Gastroesophageal sphincter (tissue), 4 donors: ENCODE results near the gene IL7R. TPM values are rescaled to one million over a fixed set of nuclear protein-coding genes. Genes with fewer than 3 reads are reported as not detected.
A peak's percentile ranks its signal among the peaks of the same experiment; 100 is the strongest.

Experiments used
- ATAC-seq: fragments of 150-250 bp; one replicate; pipeline ENCODE4 v1.9.1; 2016; ENCODE audit warnings: mild to moderate bottlenecking, moderate library complexity
- H3K27ac ChIP-seq, 4 donors: fragments of 200-600 bp; sonication (generic) in 3 of 4; 1 replicate in 3 of 4; 2 replicates in 1 of 4; pipeline ENCODE4 v1.5.1; 2016 to 2019
- H3K27me3 ChIP-seq: fragments of 200-600 bp; sonication (generic); one replicate; pipeline ENCODE4 v1.5.1; 2019
- H3K36me3 ChIP-seq, 2 donors: fragments of 200-600 bp; sonication (generic); one replicate each; pipeline ENCODE4 v1.5.1; 2019; ENCODE audit warnings: control low read depth in 1 of 2
- H3K4me1 ChIP-seq, 3 donors: fragments of 200-600 bp; sonication (generic); 1 replicate in 2 of 3; 2 replicates in 1 of 3; pipeline ENCODE4 v1.5.1; 2016 to 2019; ENCODE audit warnings: control low read depth in 2 of 3
- H3K4me3 ChIP-seq, 2 donors: fragments of 200-600 bp; sonication (generic); one replicate each; pipeline ENCODE4 v1.5.1; 2019; ENCODE audit warnings: mild to moderate bottlenecking in 1 of 2, moderate library complexity in 1 of 2
- H3K9me3 ChIP-seq, 3 donors: fragments of 200-600 bp; sonication (generic); one replicate each; pipeline ENCODE4 v1.5.1; 2017 to 2019; ENCODE audit warnings: control low read depth in 2 of 3
- EP300 ChIP-seq: sonication (generic); formaldehyde crosslinking; IDR thresholded peaks from one replicate; pipeline ENCODE4 v1.6.1; 2017; ENCODE audit warnings: antibody characterized with exemption, mild to moderate bottlenecking
- POLR2A ChIP-seq, 2 donors: fragments of 450-650 bp; IDR thresholded peaks; one replicate each; pipeline ENCODE4 v1.6.1; 2017; ENCODE audit warnings: antibody characterized with exemption in 2 of 2, mild to moderate bottlenecking in 2 of 2, moderate library complexity in 1 of 2
- POLR2AphosphoS5 ChIP-seq: sonication (generic); formaldehyde crosslinking; IDR thresholded peaks from one replicate; pipeline ENCODE4 v1.6.1; 2017; ENCODE audit warnings: antibody characterized with exemption
- WGBS, 2 donors: methylation state at CpG; one replicate each; pipeline ENCODE4 v1.1.5; 2018; ENCODE audit warnings: low coverage in 1 of 2; 5-methylcytosine and 5-hydroxymethylcytosine counted together
- total RNA-seq, 4 donors: library from RNA; depleted of rRNA; stranded (reverse); fragments of >200 nt; gene quantifications; one replicate each; pipeline ENCODE4 v1.1.0, GENCODE V29; 2016
- TF ChIP-seq, protein P1 (sequence below), 4 experiments: fragments of 200-600 bp in 2 of 4; fragments of 450-650 bp in 2 of 4; sonication (generic) in 1 of 4; IDR thresholded peaks; one replicate each; pipeline ENCODE4 v1.5.1; 2017 to 2019; ENCODE audit warnings: antibody characterized with exemption in 4 of 4, mild to moderate bottlenecking in 2 of 4, moderate library complexity in 2 of 4

IL7R gene
- total RNA-seq, 4 donors from 2014 or later = 1.1 to 10.1 (median 4.0) TPM

DNA sequence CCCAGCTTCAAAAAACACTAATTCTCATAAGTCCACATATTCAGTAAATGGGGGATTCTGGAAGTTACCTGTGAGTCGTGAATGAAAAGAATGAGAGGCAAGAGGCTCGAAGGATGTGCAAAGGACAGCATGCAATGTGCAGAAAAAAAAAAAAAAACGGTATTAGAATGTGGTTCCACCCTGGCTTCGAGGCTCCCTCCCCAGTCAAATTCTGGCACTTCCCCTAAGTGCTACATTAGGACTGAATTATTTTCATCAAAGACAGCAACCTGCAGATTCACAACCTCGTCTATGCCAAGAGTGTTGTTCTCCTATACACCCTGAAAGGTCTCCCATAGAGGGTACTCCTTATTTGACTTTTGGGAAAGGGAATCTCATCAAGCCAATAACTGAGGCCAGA is 65.2 kb downstream of the IL7R start:
- H3K36me3 ChIP-seq = no peaks in the 10 kb centered on the region
- peaks cover 0 to 14% (median 7%) of the 10 kb centered on the region in 3 donors for H3K4me1 ChIP-seq
- 62 to 75% methylated on average over 4 to 5 of the region's 5 CpGs for WGBS, 2 donors
- no peak overlapping the region for H3K4me3 ChIP-seq
- H3K27ac ChIP-seq = no peak overlapping the region
- TF ChIP-seq, protein P1, sequence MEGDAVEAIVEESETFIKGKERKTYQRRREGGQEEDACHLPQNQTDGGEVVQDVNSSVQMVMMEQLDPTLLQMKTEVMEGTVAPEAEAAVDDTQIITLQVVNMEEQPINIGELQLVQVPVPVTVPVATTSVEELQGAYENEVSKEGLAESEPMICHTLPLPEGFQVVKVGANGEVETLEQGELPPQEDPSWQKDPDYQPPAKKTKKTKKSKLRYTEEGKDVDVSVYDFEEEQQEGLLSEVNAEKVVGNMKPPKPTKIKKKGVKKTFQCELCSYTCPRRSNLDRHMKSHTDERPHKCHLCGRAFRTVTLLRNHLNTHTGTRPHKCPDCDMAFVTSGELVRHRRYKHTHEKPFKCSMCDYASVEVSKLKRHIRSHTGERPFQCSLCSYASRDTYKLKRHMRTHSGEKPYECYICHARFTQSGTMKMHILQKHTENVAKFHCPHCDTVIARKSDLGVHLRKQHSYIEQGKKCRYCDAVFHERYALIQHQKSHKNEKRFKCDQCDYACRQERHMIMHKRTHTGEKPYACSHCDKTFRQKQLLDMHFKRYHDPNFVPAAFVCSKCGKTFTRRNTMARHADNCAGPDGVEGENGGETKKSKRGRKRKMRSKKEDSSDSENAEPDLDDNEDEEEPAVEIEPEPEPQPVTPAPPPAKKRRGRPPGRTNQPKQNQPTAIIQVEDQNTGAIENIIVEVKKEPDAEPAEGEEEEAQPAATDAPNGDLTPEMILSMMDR (IDR thresholded peaks at IDR 0.05) = no peak
- no peak for TF ChIP-seq POLR2AphosphoS5
- TF ChIP-seq EP300 = no peak
- no peak for TF ChIP-seq POLR2A (IDR thresholded peaks at IDR 0.05)
- H3K9me3 ChIP-seq = peaks cover 0 to 10% (median 0%) of the 10 kb centered on the region in 3 donors
- no peak for ATAC-seq
- H3K27me3 ChIP-seq = peaks cover 46% of the 10 kb centered on the region

DNA sequence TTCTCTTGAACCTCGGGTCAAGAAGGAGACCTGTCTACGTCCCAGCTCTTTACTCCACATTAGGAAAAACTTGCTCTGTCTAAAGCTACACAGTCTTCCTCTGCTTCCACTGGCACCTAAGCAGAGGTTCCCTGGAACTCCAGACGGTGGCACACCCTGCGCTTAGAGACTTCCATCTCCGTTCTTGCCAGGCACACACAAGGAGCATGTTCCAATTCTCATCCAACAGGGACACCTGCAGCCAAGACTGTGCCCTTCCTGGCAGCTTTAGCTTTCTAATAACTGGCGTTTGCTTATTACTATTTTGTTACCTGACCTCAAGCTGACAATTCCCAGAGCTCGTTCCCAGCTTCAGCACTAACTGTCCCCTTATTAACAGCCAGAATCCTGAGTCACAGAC is 65.8 kb downstream of the IL7R start:
- Histone ChIP-seq H3K4me1 (peaks cover 0 to 14% (median 7%) of the 10 kb centered on the region in 3 donors), H3K9me3 (peaks cover 0 to 10% (median 0%) of the 10 kb centered on the region in 3 donors), H3K27me3 (peaks cover 51% of the 10 kb centered on the region), H3K27ac (no peak overlapping the region), H3K36me3 (no peaks in the 10 kb centered on the region), H3K4me3 (no peak overlapping the region)
- no peak for ATAC-seq
- 72 to 81% methylated on average over 7 of the region's 7 CpGs for WGBS, 2 donors
- TF ChIP-seq, protein P1 (IDR thresholded peaks at IDR 0.05) = no peak
- no peak for TF ChIP-seq EP300
- no peak for TF ChIP-seq POLR2AphosphoS5
- no peak for TF ChIP-seq POLR2A (IDR thresholded peaks at IDR 0.05)

DNA sequence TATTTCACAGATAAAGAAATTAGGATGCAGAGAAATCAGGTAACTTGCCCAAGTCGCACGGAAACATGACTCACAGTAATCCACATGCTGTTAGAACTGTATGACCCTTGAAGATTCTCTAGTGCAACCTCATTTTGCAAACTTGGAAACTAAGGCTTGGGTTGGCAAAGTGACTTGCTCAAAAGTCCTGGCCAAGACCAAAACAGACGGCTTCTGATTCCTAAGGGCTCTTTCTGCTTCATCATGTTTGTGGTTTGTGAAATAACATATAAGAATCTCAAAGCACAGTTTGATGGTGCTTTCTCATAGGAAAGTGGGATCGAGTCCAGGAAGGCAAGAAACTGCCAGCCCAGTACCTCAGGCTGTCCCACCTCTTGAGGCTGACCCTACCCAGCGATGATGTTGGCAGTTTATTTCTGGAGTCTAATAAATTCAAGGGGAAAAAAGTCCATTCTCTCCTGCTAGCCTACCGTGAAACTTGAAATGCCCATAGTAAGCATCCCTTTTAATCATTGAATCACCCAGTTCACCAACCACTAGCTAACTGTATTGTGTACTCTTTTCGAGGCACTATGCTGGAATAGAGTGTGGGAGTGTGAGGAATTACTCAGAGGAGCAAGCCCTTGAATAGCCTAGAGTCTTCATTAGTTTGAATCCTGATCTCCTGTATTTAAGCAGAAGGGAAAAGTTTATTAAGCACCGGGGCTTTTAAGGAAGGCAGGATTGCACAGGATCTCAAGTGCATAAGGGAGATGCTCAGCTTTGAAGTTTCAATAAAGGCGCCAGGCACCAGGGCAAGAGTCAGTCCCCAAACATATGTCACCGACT is 67.6 kb downstream of the IL7R start:
- peaks cover 0 to 10% (median 0%) of the 10 kb centered on the region in 3 donors for H3K9me3 ChIP-seq

DNA sequence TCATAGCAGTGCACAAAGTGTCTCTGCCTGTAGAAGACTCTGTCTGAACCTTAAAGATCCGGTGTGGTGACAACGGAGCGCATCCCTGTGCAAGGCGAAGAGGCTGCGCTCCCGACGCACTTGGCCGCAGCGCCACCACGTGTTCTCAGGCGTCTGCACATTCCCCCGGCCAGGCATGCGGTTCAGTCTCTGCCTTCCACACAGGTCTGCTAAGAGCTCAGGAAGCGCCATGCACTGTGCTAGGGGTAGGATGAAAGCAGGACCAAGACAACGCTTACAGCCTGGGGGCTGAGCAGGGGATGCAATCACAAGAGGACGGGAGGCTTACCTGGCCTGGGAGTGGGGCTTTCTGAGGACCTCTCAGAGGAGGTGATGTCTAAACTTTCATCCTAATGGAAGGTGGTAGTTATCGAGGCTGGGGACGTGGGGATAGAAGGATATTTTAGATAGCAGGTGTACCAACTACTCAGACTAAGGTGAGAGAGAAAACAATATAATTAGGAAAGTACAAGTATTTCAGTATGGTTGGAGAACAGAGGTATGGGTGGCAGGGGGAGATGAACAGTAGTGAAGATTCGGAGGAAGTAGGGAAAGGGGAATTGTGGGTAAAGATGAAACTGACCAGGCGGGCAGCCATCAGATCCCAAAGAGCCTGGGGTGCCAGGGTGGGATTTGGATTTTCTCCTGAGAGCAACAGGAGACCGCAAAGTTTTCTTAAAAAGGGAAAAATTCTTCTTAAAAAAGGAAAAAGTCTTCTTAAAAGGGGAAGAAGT is 68.4 kb downstream of the IL7R start:
- H3K9me3 ChIP-seq = peaks cover 0 to 2% (median 0%) of the 10 kb centered on the region in 3 donors
- TF ChIP-seq POLR2AphosphoS5 = no peak
- TF ChIP-seq, protein P1 (IDR thresholded peaks at IDR 0.05) = peak in 3 of 4 experiments; percentile 17 to 66 (median 39)
- peak; percentile 30 for ATAC-seq
- no peak overlapping the region for H3K27ac ChIP-seq
- peaks cover 0 to 14% (median 7%) of the 10 kb centered on the region in 3 donors for H3K4me1 ChIP-seq
- WGBS, 2 donors = 14 to 24% methylated on average over 10 to 17 of the region's 21 CpGs
- H3K36me3 ChIP-seq = no peaks in the 10 kb centered on the region
- H3K4me3 ChIP-seq = no peak overlapping the region
- peaks cover 65% of the 10 kb centered on the region for H3K27me3 ChIP-seq

More for the DNA sequence above, 67.6 kb downstream of the IL7R start:
- no peak for ATAC-seq
- TF ChIP-seq EP300 (no peak), POLR2AphosphoS5 (no peak), POLR2A (IDR thresholded peaks at IDR 0.05) (no peak)
- TF ChIP-seq, protein P1 (IDR thresholded peaks at IDR 0.05) = no peak
- Histone ChIP-seq H3K4me1 (peaks cover 0 to 14% (median 7%) of the 10 kb centered on the region in 3 donors), H3K27ac (no peak overlapping the region), H3K4me3 (no peak overlapping the region), H3K27me3 (peaks cover 65% of the 10 kb centered on the region), H3K36me3 (no peaks in the 10 kb centered on the region)
- 42 to 44% methylated on average over 9 to 10 of the region's 10 CpGs for WGBS, 2 donors
